HEK293 (cell line): ENCODE data around the gene PDIA3.

Experiments used
- ATF2 ChIP-seq: fragments of 450-650 bp; formaldehyde crosslinking; IDR thresholded peaks from 2 replicates; pipeline ENCODE4 v1.5.1; 2016; ENCODE audit warnings: missing biosample characterization, missing genetic modification characterization, low read depth
- BCL11B ChIP-seq: fragments of 450-650 bp; formaldehyde crosslinking; IDR thresholded peaks from 2 replicates; pipeline ENCODE4 v1.5.1; 2016; ENCODE audit warnings: low read depth, missing biosample characterization, missing genetic modification characterization
- HOXC10 ChIP-seq: sonication (generic); formaldehyde crosslinking; IDR thresholded peaks from 2 replicates; pipeline ENCODE4 v1.8.1; 2023; ENCODE audit warnings: mild to moderate bottlenecking, missing genetic modification reagents
- KLF1 ChIP-seq: fragments of 450-650 bp; formaldehyde crosslinking; IDR thresholded peaks from 2 replicates; pipeline ENCODE4 v1.5.1; 2016; ENCODE audit warnings: missing biosample characterization, missing genetic modification characterization
- KLF10 ChIP-seq: fragments of 450-650 bp; IDR thresholded peaks from 2 replicates; pipeline ENCODE4 v1.5.1; 2018; ENCODE audit warnings: missing biosample characterization, mild to moderate bottlenecking, missing genetic modification characterization
- KLF16 ChIP-seq: fragments of 450-650 bp; formaldehyde crosslinking; IDR thresholded peaks from 2 replicates; pipeline ENCODE4 v1.5.1; 2017; ENCODE audit warnings: missing biosample characterization, missing genetic modification characterization
- KLF17 ChIP-seq: fragments of 450-650 bp; formaldehyde crosslinking; IDR thresholded peaks from 2 replicates; pipeline ENCODE4 v1.5.1; 2016; ENCODE audit warnings: missing biosample characterization, missing genetic modification characterization
- PRDM2 ChIP-seq: fragments of 450-650 bp; formaldehyde crosslinking; IDR thresholded peaks from 2 replicates; pipeline ENCODE4 v1.5.1; 2016; ENCODE audit warnings: missing biosample characterization, missing genetic modification characterization, borderline replicate concordance
- SETDB1 ChIP-seq: IDR thresholded peaks from one replicate; pipeline ENCODE4 v1.6.1; 2017; ENCODE audit warnings: mild to moderate bottlenecking, low read length, moderate library complexity, mixed read lengths; ENCODE audit not compliant: insufficient read length
- WT1 ChIP-seq: fragments of 450-650 bp; formaldehyde crosslinking; IDR thresholded peaks from 2 replicates; pipeline ENCODE4 v1.5.1; 2016; ENCODE audit warnings: missing biosample characterization, missing genetic modification characterization
- ZBTB26 ChIP-seq: fragments of 450-650 bp; formaldehyde crosslinking; optimal IDR thresholded peaks from 2 replicates; pipeline ENCODE3; 2016; ENCODE audit warnings: missing biosample characterization, mild to moderate bottlenecking, missing genetic modification characterization
- ZBTB6 ChIP-seq: fragments of 450-650 bp; formaldehyde crosslinking; IDR thresholded peaks from 2 replicates; pipeline ENCODE4 v1.5.1; 2017; ENCODE audit warnings: missing biosample characterization, missing genetic modification characterization
- ZEB2 ChIP-seq: fragments of 450-650 bp; formaldehyde crosslinking; IDR thresholded peaks from 2 replicates; pipeline ENCODE4 v1.5.1; 2016; ENCODE audit warnings: missing biosample characterization, missing genetic modification characterization
- ZFHX2 ChIP-seq: fragments of 450-650 bp; formaldehyde crosslinking; conservative IDR thresholded peaks from 2 replicates; pipeline ENCODE4 v1.5.1; 2016; ENCODE audit warnings: missing biosample characterization, missing genetic modification characterization
- ZFP69B ChIP-seq: fragments of 450-650 bp; formaldehyde crosslinking; IDR thresholded peaks from 2 replicates; pipeline ENCODE4 v1.5.1; 2016; ENCODE audit warnings: missing biosample characterization, missing genetic modification characterization
- ZNF10 ChIP-seq: fragments of 450-650 bp; formaldehyde crosslinking; IDR thresholded peaks from 2 replicates; pipeline ENCODE4 v1.5.1; 2017; ENCODE audit warnings: missing biosample characterization, missing genetic modification characterization
- ZNF112 ChIP-seq: fragments of 450-650 bp; formaldehyde crosslinking; IDR thresholded peaks from 2 replicates; pipeline ENCODE4 v1.5.0; 2017; ENCODE audit warnings: missing biosample characterization, missing genetic modification characterization
- ZNF248 ChIP-seq: fragments of 450-650 bp; formaldehyde crosslinking; IDR thresholded peaks from 2 replicates; pipeline ENCODE4 v1.5.1; 2017; ENCODE audit warnings: missing biosample characterization, missing genetic modification characterization
- ZNF324 ChIP-seq: fragments of 450-650 bp; formaldehyde crosslinking; IDR thresholded peaks from 2 replicates; pipeline ENCODE4 v1.5.1; 2016; ENCODE audit warnings: missing biosample characterization, missing genetic modification characterization
- ZNF391 ChIP-seq: fragments of 450-650 bp; formaldehyde crosslinking; IDR thresholded peaks from 2 replicates; pipeline ENCODE4 v1.5.1; 2016; ENCODE audit warnings: low read depth, missing biosample characterization, missing genetic modification characterization, borderline replicate concordance
- ZNF404 ChIP-seq: fragments of 450-650 bp; formaldehyde crosslinking; IDR thresholded peaks from 2 replicates; pipeline ENCODE4 v1.5.1; 2017; ENCODE audit warnings: missing biosample characterization, missing genetic modification characterization
- ZNF473 ChIP-seq: fragments of 450-650 bp; formaldehyde crosslinking; IDR thresholded peaks from 2 replicates; pipeline ENCODE4 v1.5.1; 2017; ENCODE audit warnings: missing biosample characterization, missing genetic modification characterization
- ZNF488 ChIP-seq: fragments of 450-650 bp; formaldehyde crosslinking; IDR thresholded peaks from 2 replicates; pipeline ENCODE4 v1.5.1; 2016; ENCODE audit warnings: missing biosample characterization, missing genetic modification characterization
- ZNF585B ChIP-seq: fragments of 450-650 bp; formaldehyde crosslinking; IDR thresholded peaks from 2 replicates; pipeline ENCODE4 v1.5.1; 2016; ENCODE audit warnings: missing biosample characterization, missing genetic modification characterization
- ZNF629 ChIP-seq: fragments of 450-650 bp; formaldehyde crosslinking; IDR thresholded peaks from 2 replicates; pipeline ENCODE4 v1.5.1; 2017; ENCODE audit warnings: missing biosample characterization, missing genetic modification characterization
- ZSCAN23 ChIP-seq: fragments of 450-650 bp; formaldehyde crosslinking; IDR thresholded peaks from 2 replicates; pipeline ENCODE4 v1.5.1; 2016; ENCODE audit warnings: missing biosample characterization, missing genetic modification characterization
- ZXDB ChIP-seq: fragments of 450-650 bp; formaldehyde crosslinking; IDR thresholded peaks from 2 replicates; pipeline ENCODE4 v1.5.1; 2016; ENCODE audit warnings: missing biosample characterization, missing genetic modification characterization

PDIA3 gene

GRCh38 chr15:43791993-43792760, 45.9 kb downstream of the PDIA3 start, which contains the start of gene SERF2 (continued):
- 0 out of 2 replicates have a peak, but pooled peaks have one; percentile 19 for TF ChIP-seq KLF17
- 0 out of 2 replicates have a peak, but pooled peaks have one; percentile 75 for TF ChIP-seq PRDM2 (tag by site-specific recombination)
- TF ChIP-seq ZBTB26 (tag by site-specific recombination), result peak; percentile 90
- 0 out of 2 replicates have a peak, but pooled peaks have one; percentile 32 for TF ChIP-seq ZBTB6 (tag by site-specific recombination)
- peak; percentile 59 for TF ChIP-seq KLF1
- peak; percentile 22; the same call in 1 of the 2 replicates for TF ChIP-seq ZFP69B (tag by site-specific recombination)
- no peak for TF ChIP-seq ZNF585B (tag by site-specific recombination)
- 0 out of 2 replicates have a peak, but pooled peaks have one; percentile 13 for TF ChIP-seq BCL11B (tag by site-specific recombination)
- no peak for TF ChIP-seq ZNF404 (tag by site-specific recombination)
- peak; percentile 53; the same call in 1 of the 2 replicates for TF ChIP-seq KLF16 (tag by site-specific recombination)
- TF ChIP-seq ZFHX2 (tag by site-specific recombination), result peak; percentile 68
- TF ChIP-seq KLF10 (tag by site-specific recombination), result peak; percentile 59; the same call in 1 of the 2 replicates
- TF ChIP-seq ATF2 (tag by site-specific recombination), result peak; percentile 58; the same call in 1 of the 2 replicates
- no peak for TF ChIP-seq ZNF488 (tag by site-specific recombination)
- no peak for TF ChIP-seq ZNF473 (tag by site-specific recombination)
- 0 out of 2 replicates have a peak, but pooled peaks have one; percentile 26 for TF ChIP-seq WT1 (tag by site-specific recombination)
- peak; percentile 16; the same call in 1 of the 2 replicates for TF ChIP-seq ZNF324 (tag by site-specific recombination)
- peak; percentile 64 for TF ChIP-seq ZEB2 (tag by site-specific recombination)
- TF ChIP-seq ZXDB, result peak; percentile 72
- TF ChIP-seq ZNF112 (tag by site-specific recombination), result no peak
- TF ChIP-seq ZNF10, result no peak
- no peak for TF ChIP-seq SETDB1
- TF ChIP-seq ZNF629 (tag by site-specific recombination), result peak; percentile 84
- no peak for TF ChIP-seq ZNF391 (tag by site-specific recombination)
- 0 out of 2 replicates have a peak, but pooled peaks have one; percentile 17 for TF ChIP-seq ZSCAN23
- TF ChIP-seq HOXC10 (CRISPR knock-in tag), result no peak
- no peak for TF ChIP-seq ZNF248 (tag by site-specific recombination)
